HG03139 (cell line): Measurements from ENCODE around the gene OR6Y1.

Experiments used
- ATAC-seq: cut with Tn5 transposase; IDR thresholded peaks from one replicate; pipeline ENCODE4 v1.9.1; 2021; ENCODE audit not compliant: unreplicated experiment

The OR6Y1 gene

GRCh38 chr1:158554352-158554751 lies at the start of gene OR6Y1:
OR6Y1 (minus strand) TSS chr1:158554405; CDS start chr1:158548105, 6,300 bp downstream.
- ATAC-seq, result no peak

- ATAC-seq, result no peak
Observed at GRCh38 chr1:158600735-158601134, 46.5 kb upstream of the OR6Y1 start.

GRCh38 chr1:158586942-158587341 lies 32.7 kb upstream of the OR6Y1 start:
- ATAC-seq, result no peak

- no peak for ATAC-seq
Observed at GRCh38 chr1:158583962-158584361, 29.8 kb upstream of the OR6Y1 start.

- ATAC-seq, result no peak
Observed at GRCh38 chr1:158579733-158580132, 25.5 kb upstream of the OR6Y1 start, which contains the start of gene OR10X1. OR10X1 (minus strand) TSS chr1:158579899; CDS start chr1:158579899, 0 bp downstream.

GRCh38 chr1:158577561-158577960 lies 23.4 kb upstream of the OR6Y1 start:
- no peak for ATAC-seq

GRCh38 chr1:158572226-158572625 lies 18.0 kb upstream of the OR6Y1 start:
- ATAC-seq, result no peak

- ATAC-seq, result no peak
Observed at GRCh38 chr1:158570480-158570879, 16.3 kb upstream of the OR6Y1 start, which contains the start of gene OR6P1. OR6P1 (minus strand) TSS chr1:158570580; CDS start chr1:158563604, 6,976 bp downstream.

- no peak for ATAC-seq
Observed at GRCh38 chr1:158564608-158565007, 10.4 kb upstream of the OR6Y1 start.

- ATAC-seq, result no peak
Observed at GRCh38 chr1:158563853-158564252, 9.6 kb upstream of the OR6Y1 start.

GRCh38 chr1:158559696-158560095 lies 5.5 kb upstream of the OR6Y1 start:
- ATAC-seq, result no peak

- no peak for ATAC-seq
Observed at GRCh38 chr1:158552296-158552695, 1.9 kb downstream of the OR6Y1 start.

- ATAC-seq, result no peak
Observed at GRCh38 chr1:158547533-158547932, 6.7 kb downstream of the OR6Y1 start.

- ATAC-seq, result no peak
Observed at GRCh38 chr1:158537609-158538008, 16.6 kb downstream of the OR6Y1 start.

GRCh38 chr1:158534496-158534895 lies 19.7 kb downstream of the OR6Y1 start:
- no peak for ATAC-seq

- ATAC-seq, result no peak
Observed at GRCh38 chr1:158527190-158527815, 26.9 kb downstream of the OR6Y1 start.

GRCh38 chr1:158521666-158522058 lies 32.5 kb downstream of the OR6Y1 start:
- ATAC-seq, result no peak

GRCh38 chr1:158520955-158521665 lies 33.1 kb downstream of the OR6Y1 start:
- no peak for ATAC-seq

- no peak for ATAC-seq
Observed at GRCh38 chr1:158520021-158520420, 34.2 kb downstream of the OR6Y1 start.

- ATAC-seq, result no peak
Observed at GRCh38 chr1:158516966-158517365, 37.2 kb downstream of the OR6Y1 start.

GRCh38 chr1:158509471-158510156 lies 44.6 kb downstream of the OR6Y1 start:
- ATAC-seq, result no peak

- no peak for ATAC-seq
Observed at GRCh38 chr1:158507511-158507910, 46.7 kb downstream of the OR6Y1 start.
